Measurements from ENCODE around the gene ZNF490. TPM values are rescaled to one million over a fixed set of nuclear protein-coding genes. Genes with fewer than 3 reads are reported as not detected.
"Not testable (repeated sequence)": the region's sequence is repeated elsewhere in the genome, so short reads cannot be mapped to it uniquely, and the experiment has no call there.

Gene ZNF490
- total and polyA plus RNA-seq, 2 experiments from 2014 or later = 2.3 to 7.8 TPM

DNA sequence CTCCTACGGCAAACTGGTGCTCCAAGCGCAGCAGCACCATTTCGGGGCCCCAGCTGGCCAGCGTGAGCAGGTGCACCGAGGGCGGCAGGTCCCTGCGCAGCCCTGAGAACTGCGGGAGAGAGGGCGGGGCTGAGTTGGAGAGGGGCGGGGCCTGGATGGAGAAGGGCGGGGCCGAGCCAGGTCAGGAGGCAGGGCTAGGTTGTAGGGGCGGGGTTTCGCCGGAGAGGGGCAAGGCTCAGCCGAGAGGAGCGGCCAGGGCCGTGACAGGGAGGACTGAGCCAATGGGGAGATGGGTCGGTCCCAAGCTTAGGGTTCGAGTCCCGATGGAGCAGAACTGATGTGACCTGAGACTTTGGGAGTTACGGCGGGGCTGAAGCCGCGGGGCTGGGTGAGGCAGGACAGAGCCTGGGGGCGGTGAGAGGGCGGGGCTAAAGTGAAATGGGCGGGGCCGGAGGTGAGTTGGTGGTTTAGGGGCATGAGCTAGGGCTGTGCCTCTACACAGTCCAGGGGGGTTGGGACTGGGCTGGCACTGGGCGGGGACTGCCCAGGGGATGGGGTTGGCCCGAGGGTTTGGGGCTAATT, 37.0 kb upstream of the ZNF490 start:
- DNase-seq (ENCODE audit: low spot score) = peak; percentile 66
- Histone ChIP-seq H4K20me1 (ENCODE audit: insufficient read depth, poor library complexity, severe bottlenecking) (no peaks in the 10 kb centered on the region), H3K27me3 (no peaks in the 10 kb centered on the region), H3K4me2 (peak overlapping the region; percentile 49), H3K36me3 (replicated peaks; ENCODE audit: insufficient read depth, low read depth) (no peaks in the 10 kb centered on the region), H3K4me3 (no peak overlapping the region), H3K9me2 (replicated peaks; ENCODE audit: insufficient read depth) (no peaks in the 10 kb centered on the region), H3K4me1 (ENCODE audit: insufficient read depth) (no peaks in the 10 kb centered on the region), H3K9me3 (ENCODE audit: low read depth) (no peaks in the 10 kb centered on the region), H2AFZ (no peak overlapping the region), H3K27ac (no peak overlapping the region), H3K79me2 (no peaks in the 10 kb centered on the region)
- WGBS (ENCODE audit: low lambda C conversion rate, missing lambda C conversion rate) = 58% methylated on average over 15 of the region's 31 CpGs
- no peak for TF ChIP-seq EZH2phosphoT487 (IDR thresholded peaks at IDR 0.05; ENCODE audit: low read depth, severe bottlenecking, unreplicated experiment)
- TF ChIP-seq, protein P1, sequence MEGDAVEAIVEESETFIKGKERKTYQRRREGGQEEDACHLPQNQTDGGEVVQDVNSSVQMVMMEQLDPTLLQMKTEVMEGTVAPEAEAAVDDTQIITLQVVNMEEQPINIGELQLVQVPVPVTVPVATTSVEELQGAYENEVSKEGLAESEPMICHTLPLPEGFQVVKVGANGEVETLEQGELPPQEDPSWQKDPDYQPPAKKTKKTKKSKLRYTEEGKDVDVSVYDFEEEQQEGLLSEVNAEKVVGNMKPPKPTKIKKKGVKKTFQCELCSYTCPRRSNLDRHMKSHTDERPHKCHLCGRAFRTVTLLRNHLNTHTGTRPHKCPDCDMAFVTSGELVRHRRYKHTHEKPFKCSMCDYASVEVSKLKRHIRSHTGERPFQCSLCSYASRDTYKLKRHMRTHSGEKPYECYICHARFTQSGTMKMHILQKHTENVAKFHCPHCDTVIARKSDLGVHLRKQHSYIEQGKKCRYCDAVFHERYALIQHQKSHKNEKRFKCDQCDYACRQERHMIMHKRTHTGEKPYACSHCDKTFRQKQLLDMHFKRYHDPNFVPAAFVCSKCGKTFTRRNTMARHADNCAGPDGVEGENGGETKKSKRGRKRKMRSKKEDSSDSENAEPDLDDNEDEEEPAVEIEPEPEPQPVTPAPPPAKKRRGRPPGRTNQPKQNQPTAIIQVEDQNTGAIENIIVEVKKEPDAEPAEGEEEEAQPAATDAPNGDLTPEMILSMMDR (IDR thresholded peaks at IDR 0.05; ENCODE audit: poor library complexity) = no peak
- TF ChIP-seq EZH2 (IDR thresholded peaks at IDR 0.05; ENCODE audit: borderline replicate concordance) = no peak

GRCh38 chr19:12647047-12647446, 36.4 kb upstream of the ZNF490 start:
- Histone ChIP-seq H3K27me3 (no peaks in the 10 kb centered on the region), H3K9me2 (replicated peaks; ENCODE audit: insufficient read depth) (no peaks in the 10 kb centered on the region), H3K9me3 (ENCODE audit: low read depth) (no peaks in the 10 kb centered on the region), H3K79me2 (no peaks in the 10 kb centered on the region), H3K4me1 (ENCODE audit: insufficient read depth) (no peaks in the 10 kb centered on the region), H3K4me2 (no peak overlapping the region), H3K36me3 (replicated peaks; ENCODE audit: insufficient read depth, low read depth) (no peaks in the 10 kb centered on the region), H3K27ac (no peak overlapping the region), H3K4me3 (no peak overlapping the region), H2AFZ (no peak overlapping the region), H4K20me1 (ENCODE audit: insufficient read depth, poor library complexity, severe bottlenecking) (no peaks in the 10 kb centered on the region)
- WGBS (ENCODE audit: low lambda C conversion rate, missing lambda C conversion rate) = 86% methylated on average over 8 of the region's 8 CpGs
- no peak for TF ChIP-seq EZH2phosphoT487 (IDR thresholded peaks at IDR 0.05; ENCODE audit: low read depth, severe bottlenecking, unreplicated experiment)
- TF ChIP-seq EZH2 (IDR thresholded peaks at IDR 0.05; ENCODE audit: borderline replicate concordance) = no peak
- TF ChIP-seq, protein P1 (IDR thresholded peaks at IDR 0.05; ENCODE audit: poor library complexity) = no peak
- no peak for DNase-seq (ENCODE audit: low spot score)

DNA sequence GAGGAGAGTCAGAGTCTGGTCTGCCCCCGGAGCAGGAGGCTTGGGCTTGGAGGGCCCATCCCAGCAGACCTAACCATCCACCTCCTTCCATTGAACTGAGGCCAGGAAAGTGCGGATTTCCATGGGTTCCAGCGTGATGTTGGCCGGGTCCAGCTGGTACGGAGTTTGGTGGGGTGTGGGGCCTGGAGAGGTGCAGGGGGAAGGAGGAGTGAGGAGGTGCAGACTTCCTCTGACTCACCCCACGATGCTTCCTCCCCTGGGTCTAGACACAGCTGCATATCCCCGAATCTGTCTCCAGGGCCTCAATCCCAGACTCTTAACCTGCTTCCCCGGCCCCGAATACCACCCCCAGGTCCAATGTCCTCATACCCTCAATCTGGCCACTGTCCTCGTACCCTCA, 35.9 kb upstream of the ZNF490 start:
- Histone ChIP-seq H4K20me1 (ENCODE audit: insufficient read depth, poor library complexity, severe bottlenecking) (no peaks in the 10 kb centered on the region), H3K4me2 (no peak overlapping the region), H3K4me1 (ENCODE audit: insufficient read depth) (no peaks in the 10 kb centered on the region), H3K79me2 (no peaks in the 10 kb centered on the region), H3K9me2 (replicated peaks; ENCODE audit: insufficient read depth) (no peaks in the 10 kb centered on the region), H3K4me3 (no peak overlapping the region), H3K36me3 (replicated peaks; ENCODE audit: insufficient read depth, low read depth) (no peaks in the 10 kb centered on the region), H3K27me3 (no peaks in the 10 kb centered on the region), H2AFZ (no peak overlapping the region), H3K9me3 (ENCODE audit: low read depth) (no peaks in the 10 kb centered on the region), H3K27ac (no peak overlapping the region)
- no peak for TF ChIP-seq EZH2phosphoT487 (IDR thresholded peaks at IDR 0.05; ENCODE audit: low read depth, severe bottlenecking, unreplicated experiment)
- TF ChIP-seq, protein P1 (IDR thresholded peaks at IDR 0.05; ENCODE audit: poor library complexity) = no peak
- no peak for TF ChIP-seq EZH2 (IDR thresholded peaks at IDR 0.05; ENCODE audit: borderline replicate concordance)
- no peak for DNase-seq (ENCODE audit: low spot score)
- WGBS (ENCODE audit: low lambda C conversion rate, missing lambda C conversion rate) = 97% methylated on average over 10 of the region's 10 CpGs

GRCh38 chr19:12643716-12644115, 33.1 kb upstream of the ZNF490 start:
- H3K27ac ChIP-seq; H4K20me1 ChIP-seq (ENCODE audit: insufficient read depth, poor library complexity, severe bottlenecking); H3K9me2 ChIP-seq (replicated peaks; ENCODE audit: insufficient read depth); H3K4me2 ChIP-seq; H3K9me3 ChIP-seq (ENCODE audit: low read depth); H2AFZ ChIP-seq; DNase-seq (ENCODE audit: low spot score); H3K79me2 ChIP-seq; H3K27me3 ChIP-seq; H3K4me1 ChIP-seq (ENCODE audit: insufficient read depth); H3K4me3 ChIP-seq; H3K36me3 ChIP-seq (replicated peaks; ENCODE audit: insufficient read depth, low read depth): not testable (repeated sequence)
- 98% methylated on average over 14 of the region's 14 CpGs for WGBS (ENCODE audit: low lambda C conversion rate, missing lambda C conversion rate)

Data from hepatocyte (in vitro differentiated cells).